ES-I3 (cell line): ENCODE measurements around the gene TBCCD1.
"Not testable (repeated sequence)": the region's sequence is repeated elsewhere in the genome, so short reads cannot be mapped to it uniquely, and the experiment has no call there.

Experiments used
- H3K36me3 ChIP-seq: 2 replicates; pipeline ENCODE4 v1.6.1; 2013; ENCODE audit warnings: mild to moderate bottlenecking, low read length, control low read depth, moderate library complexity; ENCODE audit not compliant: insufficient read depth
- H3K4me1 ChIP-seq: 2 replicates; pipeline ENCODE4 v1.6.1; 2013; ENCODE audit warnings: mild to moderate bottlenecking, control low read depth, low read length; ENCODE audit not compliant: insufficient read depth
- H3K9ac ChIP-seq: 2 replicates; pipeline ENCODE4 v1.6.1; 2013; ENCODE audit warnings: low read depth, mild to moderate bottlenecking, low read length, moderate library complexity
- H3K9me3 ChIP-seq: 2 replicates; pipeline ENCODE4 v1.6.1; 2013; ENCODE audit warnings: mild to moderate bottlenecking, low read length, moderate library complexity; ENCODE audit not compliant: control insufficient read depth, insufficient read depth

TBCCD1 gene

DNA sequence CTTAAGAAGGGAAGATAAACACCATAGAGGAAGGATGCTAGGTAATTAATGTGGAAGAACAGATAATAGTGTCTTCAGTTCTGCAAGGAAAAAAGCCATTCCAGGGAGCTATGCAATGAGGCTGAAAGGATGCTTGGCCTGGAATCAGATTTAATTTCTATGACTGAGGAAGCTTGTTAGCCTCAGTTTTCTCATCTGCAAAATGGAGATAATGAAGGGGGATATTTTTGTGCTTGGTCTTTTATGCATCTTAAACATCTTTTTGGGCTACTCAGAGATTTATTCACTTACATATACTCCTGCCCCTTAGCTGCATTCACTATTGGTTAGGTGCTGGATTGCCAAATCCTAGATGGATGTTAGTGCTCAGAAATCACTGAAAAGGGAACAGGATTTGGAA, 20.0 kb upstream of the TBCCD1 start:
- Histone ChIP-seq H3K9me3 (no peaks in the 10 kb centered on the region), H3K36me3 (peaks cover 12% of the 10 kb centered on the region), H3K4me1 (peaks cover 6% of the 10 kb centered on the region; the same call in 1 of the 2 replicates), H3K9ac (no peak overlapping the region)

DNA sequence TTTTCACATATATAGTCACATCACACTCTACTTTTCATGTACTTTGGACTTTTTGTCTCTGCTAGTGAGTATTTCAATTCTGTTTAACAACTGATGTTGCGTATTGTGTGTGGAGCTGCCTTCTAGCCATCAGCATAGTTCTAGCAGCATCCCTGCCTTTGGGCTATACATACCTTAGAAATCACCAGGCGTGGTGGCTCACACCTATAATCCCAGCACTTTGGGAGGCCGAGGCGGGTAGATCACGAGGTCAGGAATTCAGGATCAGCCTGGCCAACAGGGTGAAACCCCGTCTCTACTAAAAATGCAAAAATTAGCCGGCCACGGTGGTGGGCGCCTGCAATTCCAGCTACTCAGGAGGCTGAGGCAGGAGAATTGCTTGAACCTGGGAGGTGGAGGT, 19.1 kb upstream of the TBCCD1 start:
- H3K9ac ChIP-seq, H3K4me1 ChIP-seq, H3K9me3 ChIP-seq: not testable (repeated sequence)
- peaks cover 12% of the 10 kb centered on the region for H3K36me3 ChIP-seq

DNA sequence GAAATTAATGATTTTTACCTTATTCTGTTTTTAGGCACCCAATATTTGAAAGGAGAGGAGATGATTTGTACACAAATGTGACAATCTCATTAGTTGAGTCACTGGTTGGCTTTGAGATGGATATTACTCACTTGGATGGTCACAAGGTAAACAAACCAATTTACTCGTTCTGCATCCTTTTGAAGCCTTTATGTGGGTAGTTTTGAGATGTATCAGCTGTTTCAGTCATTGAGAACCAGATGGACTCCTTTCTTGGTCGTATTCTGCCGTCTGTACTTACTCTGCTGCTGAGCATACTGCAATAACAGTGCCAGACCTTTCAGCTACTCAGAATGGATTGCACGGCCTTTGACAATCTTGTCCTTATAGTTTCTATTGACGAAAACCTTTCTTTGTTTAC, 16.7 kb upstream of the TBCCD1 start:
- Histone ChIP-seq H3K36me3 (peaks cover 12% of the 10 kb centered on the region), H3K4me1 (peaks cover 6% of the 10 kb centered on the region; the same call in 1 of the 2 replicates), H3K9ac (no peak overlapping the region), H3K9me3 (no peaks in the 10 kb centered on the region)

DNA sequence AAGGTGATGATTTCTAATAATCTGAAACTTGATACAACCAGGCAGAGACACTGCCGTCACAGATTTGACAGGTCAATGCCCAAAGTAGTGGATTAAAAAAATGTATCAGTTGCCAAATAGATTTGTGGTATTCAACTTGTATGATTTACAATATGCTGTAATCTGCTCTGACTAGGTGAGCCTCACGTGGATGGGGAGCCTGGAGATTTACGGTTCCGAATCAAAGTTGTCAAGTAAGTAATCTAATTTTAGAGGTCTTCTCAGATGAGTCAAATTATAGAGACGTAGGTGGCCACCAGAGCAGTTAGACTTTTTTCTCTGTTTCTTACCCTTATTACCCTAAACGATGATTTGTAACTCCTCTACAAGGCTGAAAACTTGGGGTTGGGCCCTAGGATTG, 15.4 kb upstream of the TBCCD1 start:
- no peaks in the 10 kb centered on the region for H3K9me3 ChIP-seq

DNA sequence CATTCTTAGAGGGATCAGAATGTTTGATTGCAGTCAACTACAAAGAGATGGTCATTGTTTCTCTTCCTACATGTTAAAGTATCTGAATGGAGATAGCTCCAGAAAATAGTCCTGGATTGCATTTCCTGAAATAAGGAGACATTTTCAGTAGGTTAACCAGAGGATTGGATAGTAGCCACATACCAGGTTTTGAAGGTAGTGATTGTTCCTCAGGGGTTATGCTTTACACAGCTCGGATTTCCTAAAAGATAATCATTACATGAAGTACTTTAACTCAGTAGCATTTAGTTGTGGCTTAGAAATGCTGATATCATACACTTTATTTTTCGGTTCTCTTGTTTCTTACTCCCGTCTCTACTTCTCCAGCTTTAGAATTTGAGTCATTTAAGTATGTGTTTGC, 13.6 kb upstream of the TBCCD1 start:
- H3K9me3 ChIP-seq: no peaks in the 10 kb centered on the region
- peaks cover 6% of the 10 kb centered on the region; the same call in 1 of the 2 replicates for H3K4me1 ChIP-seq
- H3K9ac ChIP-seq: no peak overlapping the region
- peaks cover 19% of the 10 kb centered on the region for H3K36me3 ChIP-seq

More for the DNA sequence above, 15.4 kb upstream of the TBCCD1 start:
- H3K4me1 ChIP-seq: peaks cover 6% of the 10 kb centered on the region; the same call in 1 of the 2 replicates
- peaks cover 12% of the 10 kb centered on the region for H3K36me3 ChIP-seq
- H3K9ac ChIP-seq: no peak overlapping the region

DNA sequence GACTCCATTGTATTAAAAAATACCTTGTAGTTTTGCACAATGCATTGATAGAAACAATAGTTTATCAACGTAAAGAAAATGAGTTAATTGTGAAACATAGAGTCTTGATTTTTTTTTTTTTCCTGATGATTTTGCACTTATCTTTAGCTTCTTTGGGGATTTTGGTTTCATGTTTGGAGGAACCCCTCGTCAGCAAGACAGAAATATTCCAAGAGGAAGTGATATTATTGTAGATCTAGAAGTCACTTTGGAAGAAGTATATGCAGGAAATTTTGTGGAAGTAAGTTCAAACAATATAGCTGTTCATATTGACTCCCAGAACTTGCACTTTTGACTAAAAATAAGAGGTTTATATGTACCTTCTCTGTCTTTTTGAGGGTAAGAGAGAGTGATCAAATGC, 10.4 kb upstream of the TBCCD1 start:
- Histone ChIP-seq H3K9me3 (no peaks in the 10 kb centered on the region), H3K4me1 (no peaks in the 10 kb centered on the region), H3K9ac (no peak overlapping the region), H3K36me3 (peaks cover 8% of the 10 kb centered on the region)

DNA sequence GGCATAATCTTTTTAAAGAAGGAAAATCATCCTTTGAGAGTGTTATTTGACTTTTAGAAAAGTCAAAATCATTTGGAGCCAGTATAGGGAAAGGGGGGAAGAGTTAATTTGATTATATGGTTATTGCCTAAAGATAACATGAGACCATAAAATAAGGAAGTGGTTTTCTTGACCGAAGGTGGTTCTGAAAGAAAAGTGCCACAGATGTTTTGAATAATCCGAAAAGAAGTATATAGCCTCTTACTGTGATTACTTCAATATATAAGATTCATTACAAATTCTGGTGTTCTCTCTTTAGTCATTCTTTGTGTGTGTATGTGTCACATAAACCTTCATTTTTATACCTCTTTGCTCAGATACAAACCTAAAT, 4.5 kb upstream of the TBCCD1 start:
- H3K36me3 ChIP-seq: peaks cover 8% of the 10 kb centered on the region; the same call in 1 of the 2 replicates

DNA sequence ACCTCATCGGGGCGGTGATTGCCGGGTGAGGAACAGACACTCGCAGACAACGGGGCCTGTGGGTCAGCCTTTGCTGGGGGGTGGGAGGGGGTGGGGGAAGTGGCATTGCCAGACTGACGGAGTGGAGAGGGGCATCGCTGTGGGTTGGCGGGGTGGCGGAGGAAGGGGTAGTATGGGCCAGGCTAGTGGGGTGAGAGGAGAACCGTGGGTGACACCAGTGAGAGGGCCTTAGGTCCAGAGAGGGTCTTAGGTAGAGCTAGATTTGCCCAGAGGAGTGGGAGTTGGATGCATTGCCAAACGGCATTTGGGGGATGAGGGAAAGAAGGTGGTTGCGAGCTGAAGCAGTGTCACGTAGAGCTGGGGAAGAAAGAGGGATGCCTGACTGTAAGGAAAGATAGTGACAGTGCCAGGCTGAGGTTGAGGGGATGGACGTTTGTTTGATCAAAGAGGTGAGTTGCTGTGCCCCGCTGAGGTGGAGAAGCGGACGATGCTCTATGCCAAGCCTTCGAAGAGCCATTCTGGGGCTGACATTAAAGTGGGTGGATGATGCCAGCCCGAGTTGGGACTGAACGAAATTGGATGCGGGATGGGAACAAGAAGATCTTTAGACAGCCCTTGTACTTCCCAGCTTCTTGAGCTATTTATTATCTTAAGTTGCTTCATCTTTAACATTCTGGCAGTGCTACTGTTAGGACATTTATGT, 4.0 kb upstream of the TBCCD1 start:
- Histone ChIP-seq H3K36me3 (peaks cover 4% of the 10 kb centered on the region; the same call in 1 of the 2 replicates), H3K9ac (peak overlapping the region; percentile 71)

More for the DNA sequence above, 4.5 kb upstream of the TBCCD1 start:
- peaks cover 3% of the 10 kb centered on the region; the same call in 1 of the 2 replicates for H3K4me1 ChIP-seq
- peak overlapping the region; percentile 71; the same call in 1 of the 2 replicates for H3K9ac ChIP-seq
- H3K9me3 ChIP-seq: no peaks in the 10 kb centered on the region

DNA sequence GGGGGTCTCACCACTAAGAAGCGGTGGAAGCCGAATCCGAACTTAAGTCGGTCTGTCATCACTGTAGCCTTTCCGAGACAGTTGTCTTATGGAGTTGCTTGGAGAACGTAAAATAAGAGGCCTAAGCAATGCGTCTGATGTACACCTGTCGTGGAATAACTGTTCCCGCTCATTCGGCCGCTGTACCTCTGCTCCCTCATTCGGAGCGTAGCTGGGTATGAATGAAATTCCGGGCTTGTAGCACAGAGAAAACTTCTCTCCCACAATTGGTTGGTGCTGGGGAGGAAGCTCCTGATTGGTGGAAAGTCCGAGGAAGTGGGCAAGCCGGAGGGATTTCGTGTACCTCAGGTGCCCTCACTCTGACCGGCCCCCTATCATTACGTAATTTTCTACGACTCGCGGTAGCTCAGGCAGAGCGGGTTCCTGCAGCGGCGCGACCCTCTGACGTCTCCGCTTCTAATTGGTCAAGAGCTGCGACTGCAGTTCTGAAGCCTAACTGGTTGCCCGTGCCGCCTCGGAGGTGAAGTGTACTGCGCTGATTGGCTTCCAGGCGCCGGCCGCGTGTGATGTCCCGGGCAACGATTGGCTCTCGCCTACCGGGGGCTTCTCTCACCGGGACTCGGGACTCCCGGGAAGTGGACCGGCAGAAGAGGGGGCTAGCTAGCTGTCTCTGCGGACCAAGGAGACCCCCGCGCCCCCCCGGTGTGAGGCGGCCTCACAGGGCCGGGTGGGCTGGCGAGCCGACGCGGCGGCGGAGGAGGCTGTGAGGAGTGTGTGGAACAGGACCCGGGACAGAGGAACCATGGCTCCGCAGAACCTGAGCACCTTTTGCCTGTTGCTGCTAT, 3.2 kb upstream of the TBCCD1 start, which contains the start of gene DNAJB11:
DNAJB11 (plus strand) TSS at position 625 of the 845 bp plus-strand sequence; CDS start at position 803, 178 bp downstream.
- Histone ChIP-seq H3K9me3 (no peaks in the 10 kb centered on the region), H3K9ac (peak within 1 kb of the TSS; percentile 84), H3K36me3 (no peaks in the 10 kb centered on the region), H3K4me1 (peaks cover 3% of the 10 kb centered on the region; the same call in 1 of the 2 replicates)

More for the DNA sequence above, 4.0 kb upstream of the TBCCD1 start:
- Histone ChIP-seq H3K4me1 (peaks cover 3% of the 10 kb centered on the region; the same call in 1 of the 2 replicates), H3K9me3 (no peaks in the 10 kb centered on the region)

DNA sequence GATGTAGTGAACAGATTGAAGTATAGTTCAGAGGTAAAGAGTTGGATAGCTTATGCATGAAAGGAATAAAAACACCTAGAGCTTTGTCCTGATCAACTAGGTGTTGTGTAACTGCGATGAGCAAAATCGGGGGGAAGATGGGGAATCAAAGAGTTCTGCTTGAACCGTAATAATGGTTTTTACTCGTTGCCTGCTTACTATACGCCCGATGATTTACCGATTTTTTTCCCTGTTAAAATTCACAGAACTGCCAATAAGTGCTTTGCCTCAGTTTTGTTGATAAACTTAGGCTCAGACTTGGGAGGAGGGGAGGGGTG, 2.6 kb upstream of the TBCCD1 start:
- Histone ChIP-seq H3K9ac (peak overlapping the region; percentile 84), H3K9me3 (no peaks in the 10 kb centered on the region), H3K4me1 (peaks cover 3% of the 10 kb centered on the region; the same call in 1 of the 2 replicates), H3K36me3 (no peaks in the 10 kb centered on the region)

DNA sequence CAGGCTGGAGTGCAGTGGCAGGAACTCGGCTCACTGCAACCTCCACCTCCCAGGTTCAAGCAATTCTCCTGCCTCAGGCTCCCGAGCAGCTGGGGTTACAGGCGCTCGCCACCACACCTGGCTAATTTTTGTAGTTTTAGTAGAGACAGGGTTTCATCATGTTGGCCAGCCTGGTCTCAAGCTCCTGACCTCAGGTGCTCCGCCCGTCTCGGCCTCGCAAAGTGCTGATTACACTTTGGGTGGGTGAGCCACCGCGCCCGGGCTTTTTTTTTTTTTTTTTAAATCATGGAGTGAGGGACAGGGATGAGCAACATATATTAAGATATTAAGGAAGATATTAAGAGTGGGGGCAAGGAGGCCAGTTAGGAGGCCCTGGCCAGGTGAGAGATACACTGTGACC, 2.2 kb upstream of the TBCCD1 start:
- H3K9ac ChIP-seq: peak overlapping the region; percentile 84; the same call in 1 of the 2 replicates
- not testable (repeated sequence) for H3K36me3 ChIP-seq, H3K9me3 ChIP-seq, H3K4me1 ChIP-seq

DNA sequence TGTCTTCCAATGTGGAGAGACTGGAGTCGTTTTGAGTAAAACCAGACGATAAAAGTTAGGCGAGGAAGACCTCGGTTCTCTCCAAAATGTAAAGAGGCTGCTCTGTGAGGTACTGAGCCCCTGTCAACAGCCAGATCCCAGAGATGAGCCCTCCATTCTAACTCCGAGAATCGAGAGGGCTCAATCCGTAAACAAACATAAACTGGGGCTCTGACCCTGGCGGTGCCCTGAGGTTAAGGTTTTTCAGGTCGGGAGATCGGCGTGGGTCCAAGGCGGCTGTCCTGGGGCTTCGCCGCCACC, 417 bp downstream of the TBCCD1 start:
- peak overlapping the region; percentile 94 for H3K9ac ChIP-seq
- peaks cover 3% of the 10 kb centered on the region; the same call in 1 of the 2 replicates for H3K4me1 ChIP-seq
- no peaks in the 10 kb centered on the region for H3K36me3 ChIP-seq
- H3K9me3 ChIP-seq: no peaks in the 10 kb centered on the region

DNA sequence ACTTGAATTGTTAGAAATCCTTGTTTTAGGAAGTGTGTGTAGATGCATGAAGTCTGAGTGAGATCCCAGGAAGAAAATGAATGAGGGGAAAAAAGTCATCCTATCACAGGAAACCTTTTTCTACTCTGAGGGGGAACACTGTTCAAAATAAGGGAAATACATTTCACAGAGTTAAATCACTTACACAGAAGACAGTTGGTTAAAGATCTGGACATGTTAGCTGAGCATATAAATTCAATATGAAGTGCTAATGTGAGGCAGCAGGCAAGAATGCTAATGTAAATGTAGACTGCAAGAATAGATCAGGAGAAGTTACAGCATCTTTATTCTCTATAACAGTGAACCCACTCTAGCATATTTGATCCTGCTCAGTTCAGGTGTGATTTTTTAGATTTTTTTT, 2.6 kb downstream of the TBCCD1 start:
- no peaks in the 10 kb centered on the region for H3K36me3 ChIP-seq
- no peaks in the 10 kb centered on the region for H3K9me3 ChIP-seq
- H3K9ac ChIP-seq: no peak overlapping the region
- H3K4me1 ChIP-seq: peaks cover 3% of the 10 kb centered on the region; the same call in 1 of the 2 replicates

DNA sequence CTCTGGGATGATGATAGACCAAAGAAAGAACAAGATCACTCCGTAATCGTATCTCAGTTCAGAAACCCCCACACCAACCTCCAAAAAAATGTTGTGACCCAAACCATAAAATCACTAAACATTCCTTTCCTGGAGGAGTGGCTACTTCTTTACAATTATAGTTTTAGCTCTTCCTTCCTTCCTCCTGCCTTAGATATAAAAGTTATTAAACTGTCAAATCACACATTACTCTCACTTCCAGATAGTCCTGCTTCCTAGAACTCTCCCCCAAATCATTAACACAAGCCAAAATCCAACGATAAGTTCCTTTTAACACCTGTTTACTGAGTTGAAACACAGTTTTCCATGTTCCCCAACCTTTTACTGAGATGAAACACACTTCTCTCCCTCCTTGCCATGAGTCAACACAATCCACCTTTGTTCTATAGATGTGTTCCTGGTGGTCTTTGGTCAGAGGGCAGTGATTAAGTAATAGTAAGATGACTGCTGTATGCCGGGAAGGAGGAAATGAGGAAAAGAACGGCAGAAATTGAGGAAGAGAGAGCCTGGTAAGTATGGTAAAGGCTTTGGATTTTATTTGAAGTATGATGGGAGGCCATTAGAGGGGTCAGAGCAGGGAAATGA, 14.6 kb downstream of the TBCCD1 start:
- Histone ChIP-seq H3K9ac (no peak overlapping the region), H3K4me1 (no peaks in the 10 kb centered on the region), H3K36me3 (no peaks in the 10 kb centered on the region), H3K9me3 (no peaks in the 10 kb centered on the region)
